ENCODE results near the gene IDI2. TPM values are rescaled to one million over a fixed set of nuclear protein-coding genes. Genes with fewer than 3 reads are reported as not detected.

The IDI2 gene
- total and polyA plus RNA-seq, 2 donors (not counting 1 experiment from before 2014, with no cell fraction given), result not detected

DNA sequence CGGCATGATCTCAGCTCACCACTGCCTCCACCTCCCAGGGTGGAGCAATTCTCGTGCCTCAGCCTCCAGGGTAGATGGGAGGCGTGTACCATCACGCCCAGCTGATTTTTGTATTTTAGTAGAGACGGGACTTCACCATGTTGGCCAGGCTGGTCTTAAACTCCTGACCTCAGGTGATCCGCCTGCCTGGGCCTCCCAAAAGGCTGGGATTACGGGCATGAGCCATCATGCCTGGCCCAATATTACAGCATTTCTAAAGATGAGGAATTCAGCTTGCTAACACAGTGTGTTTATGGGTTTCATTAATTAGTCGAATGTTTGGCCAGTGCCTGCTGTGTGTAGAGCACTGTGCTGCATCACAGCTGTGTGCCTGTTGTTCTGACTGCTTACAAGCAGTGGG lies 34.2 kb upstream of the IDI2 start:
- TF ChIP-seq, protein P1, sequence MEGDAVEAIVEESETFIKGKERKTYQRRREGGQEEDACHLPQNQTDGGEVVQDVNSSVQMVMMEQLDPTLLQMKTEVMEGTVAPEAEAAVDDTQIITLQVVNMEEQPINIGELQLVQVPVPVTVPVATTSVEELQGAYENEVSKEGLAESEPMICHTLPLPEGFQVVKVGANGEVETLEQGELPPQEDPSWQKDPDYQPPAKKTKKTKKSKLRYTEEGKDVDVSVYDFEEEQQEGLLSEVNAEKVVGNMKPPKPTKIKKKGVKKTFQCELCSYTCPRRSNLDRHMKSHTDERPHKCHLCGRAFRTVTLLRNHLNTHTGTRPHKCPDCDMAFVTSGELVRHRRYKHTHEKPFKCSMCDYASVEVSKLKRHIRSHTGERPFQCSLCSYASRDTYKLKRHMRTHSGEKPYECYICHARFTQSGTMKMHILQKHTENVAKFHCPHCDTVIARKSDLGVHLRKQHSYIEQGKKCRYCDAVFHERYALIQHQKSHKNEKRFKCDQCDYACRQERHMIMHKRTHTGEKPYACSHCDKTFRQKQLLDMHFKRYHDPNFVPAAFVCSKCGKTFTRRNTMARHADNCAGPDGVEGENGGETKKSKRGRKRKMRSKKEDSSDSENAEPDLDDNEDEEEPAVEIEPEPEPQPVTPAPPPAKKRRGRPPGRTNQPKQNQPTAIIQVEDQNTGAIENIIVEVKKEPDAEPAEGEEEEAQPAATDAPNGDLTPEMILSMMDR (conservative IDR thresholded peaks at IDR 0.05 in 1 of 2, IDR thresholded peaks at IDR 0.05 in 1 of 2; ENCODE audit: low read depth in 1 of 2, low read length in 2 of 2), result no peak
- no peak for TF ChIP-seq EZH2 (IDR thresholded peaks at IDR 0.05; ENCODE audit: low read length, missing control alignments)
- Histone ChIP-seq H3K9ac (ENCODE audit: insufficient read depth, low read length) (no peak overlapping the region), H2AFZ (ENCODE audit: low read length) (no peak overlapping the region), H3K79me2 (ENCODE audit: control insufficient read depth, insufficient read depth, low read length) (peaks cover 69% of the 10 kb centered on the region), H3K4me2 (ENCODE audit: extremely low read depth, insufficient read depth, low read length) (no peak overlapping the region), H4K20me1 (ENCODE audit: control insufficient read depth, extremely low read depth, insufficient read depth, low read length) (no peaks in the 10 kb centered on the region), H3K27ac (ENCODE audit: insufficient read depth, low read length) (no peak overlapping the region), H3K4me3 (replicated peaks in 1 of 4; ENCODE audit: control extremely low read depth in 1 of 4, insufficient read depth in 1 of 4, low read depth in 3 of 4, low read length in 4 of 4) (no peak overlapping the region), H3K36me3 (ENCODE audit: control insufficient read depth, insufficient read depth, low read length) (peaks cover 2% of the 10 kb centered on the region), H3K4me1 (ENCODE audit: control insufficient read depth, extremely low read depth, insufficient read depth, low read length) (peaks cover under 1% of the 10 kb centered on the region), H3K27me3 (ENCODE audit: control insufficient read depth, insufficient read depth, low read length) (no peaks in the 10 kb centered on the region), H3K9me3 (ENCODE audit: control insufficient read depth, insufficient read depth, low read depth, low read length) (no peaks in the 10 kb centered on the region)
- no peak for DNase-seq (ENCODE audit: low read depth in 2 of 2)

- H3K27ac ChIP-seq (ENCODE audit: insufficient read depth, low read length), result no peak overlapping the region
- no peak overlapping the region for H2AFZ ChIP-seq (ENCODE audit: low read length)
- peak overlapping the region in 2 of 4 experiments; percentile 73 to 94 for H3K4me3 ChIP-seq (replicated peaks in 1 of 4; ENCODE audit: control extremely low read depth in 1 of 4, insufficient read depth in 1 of 4, low read depth in 3 of 4, low read length in 4 of 4)
- TF ChIP-seq EZH2 (IDR thresholded peaks at IDR 0.05; ENCODE audit: low read length, missing control alignments), result no peak
- TF ChIP-seq, protein P1 (conservative IDR thresholded peaks at IDR 0.05 in 1 of 2, IDR thresholded peaks at IDR 0.05 in 1 of 2; ENCODE audit: low read depth in 1 of 2, low read length in 2 of 2), result no peak
- no peak for DNase-seq (ENCODE audit: low read depth in 2 of 2)
- H3K4me2 ChIP-seq (ENCODE audit: extremely low read depth, insufficient read depth, low read length), result peak overlapping the region; percentile 88
- H3K9ac ChIP-seq (ENCODE audit: insufficient read depth, low read length), result no peak overlapping the region
- peaks cover 82% of the 10 kb centered on the region for H3K79me2 ChIP-seq (ENCODE audit: control insufficient read depth, insufficient read depth, low read length)
- peaks cover 4% of the 10 kb centered on the region for H3K4me1 ChIP-seq (ENCODE audit: control insufficient read depth, extremely low read depth, insufficient read depth, low read length)
- peaks cover 1% of the 10 kb centered on the region for H3K36me3 ChIP-seq (ENCODE audit: control insufficient read depth, insufficient read depth, low read length)
- H4K20me1 ChIP-seq (ENCODE audit: control insufficient read depth, extremely low read depth, insufficient read depth, low read length), result no peaks in the 10 kb centered on the region
- no peaks in the 10 kb centered on the region for H3K27me3 ChIP-seq (ENCODE audit: control insufficient read depth, insufficient read depth, low read length)
- no peaks in the 10 kb centered on the region for H3K9me3 ChIP-seq (ENCODE audit: control insufficient read depth, insufficient read depth, low read depth, low read length)
Observed at GRCh38 chr10:1058017-1058416, 32.4 kb upstream of the IDI2 start.

GRCh38 chr10:1057106-1057657 lies 31.5 kb upstream of the IDI2 start:
- H3K27me3 ChIP-seq (ENCODE audit: control insufficient read depth, insufficient read depth, low read length), result no peaks in the 10 kb centered on the region
- peaks cover 3% of the 10 kb centered on the region for H3K36me3 ChIP-seq (ENCODE audit: control insufficient read depth, insufficient read depth, low read length)
- no peak for DNase-seq (ENCODE audit: low read depth in 2 of 2)
- peak overlapping the region; percentile 100 for H3K9ac ChIP-seq (ENCODE audit: insufficient read depth, low read length)
- no peaks in the 10 kb centered on the region for H3K9me3 ChIP-seq (ENCODE audit: control insufficient read depth, insufficient read depth, low read depth, low read length)
- no peaks in the 10 kb centered on the region for H4K20me1 ChIP-seq (ENCODE audit: control insufficient read depth, extremely low read depth, insufficient read depth, low read length)
- peaks cover 4% of the 10 kb centered on the region for H3K4me1 ChIP-seq (ENCODE audit: control insufficient read depth, extremely low read depth, insufficient read depth, low read length)
- H2AFZ ChIP-seq (ENCODE audit: low read length), result peak overlapping the region; percentile 57
- H3K4me3 ChIP-seq (replicated peaks in 1 of 4; ENCODE audit: control extremely low read depth in 1 of 4, insufficient read depth in 1 of 4, low read depth in 3 of 4, low read length in 4 of 4), result peak overlapping the region; percentile 73 to 98 (median 93)
- peak overlapping the region; percentile 99 for H3K27ac ChIP-seq (ENCODE audit: insufficient read depth, low read length)
- peaks cover 87% of the 10 kb centered on the region for H3K79me2 ChIP-seq (ENCODE audit: control insufficient read depth, insufficient read depth, low read length)
- peak overlapping the region; percentile 88 for H3K4me2 ChIP-seq (ENCODE audit: extremely low read depth, insufficient read depth, low read length)
- no peak for TF ChIP-seq EZH2 (IDR thresholded peaks at IDR 0.05; ENCODE audit: low read length, missing control alignments)
- TF ChIP-seq, protein P1 (conservative IDR thresholded peaks at IDR 0.05 in 1 of 2, IDR thresholded peaks at IDR 0.05 in 1 of 2; ENCODE audit: low read depth in 1 of 2, low read length in 2 of 2), result no peak
